HG03354 (cell line): ENCODE data around the gene TRAFD1.
"Not testable (repeated sequence)": the region's sequence is repeated elsewhere in the genome, so short reads cannot be mapped to it uniquely, and the experiment has no call there.

ENCODE experiments used
- ATAC-seq: cut with Tn5 transposase; IDR thresholded peaks from one replicate; pipeline ENCODE4 v1.9.1; 2021; ENCODE audit warnings: mild to moderate bottlenecking; ENCODE audit not compliant: unreplicated experiment, poor library complexity, severe bottlenecking

TRAFD1 gene

GRCh38 chr12:112153893-112154219, 28.5 kb downstream of the TRAFD1 start:
- ATAC-seq, result no peak

GRCh38 chr12:112158461-112159145, 33.2 kb downstream of the TRAFD1 start:
- not testable (repeated sequence) for ATAC-seq

- ATAC-seq, result no peak
Observed at GRCh38 chr12:112159146-112159541, 33.8 kb downstream of the TRAFD1 start.

- no peak for ATAC-seq
Observed at GRCh38 chr12:112160611-112161010, 35.3 kb downstream of the TRAFD1 start.

GRCh38 chr12:112161711-112162110, 36.4 kb downstream of the TRAFD1 start:
- no peak for ATAC-seq

- no peak for ATAC-seq
Observed at GRCh38 chr12:112162241-112162790, 37.0 kb downstream of the TRAFD1 start.

GRCh38 chr12:112163056-112163455, 37.7 kb downstream of the TRAFD1 start:
- ATAC-seq, result no peak

- no peak for ATAC-seq
Observed at GRCh38 chr12:112163471-112163991, 38.2 kb downstream of the TRAFD1 start.

GRCh38 chr12:112164011-112164660, 38.8 kb downstream of the TRAFD1 start:
- ATAC-seq, result no peak

GRCh38 chr12:112165624-112166023, 40.3 kb downstream of the TRAFD1 start:
- no peak for ATAC-seq

- ATAC-seq, result no peak
Observed at GRCh38 chr12:112166051-112167015, 41.0 kb downstream of the TRAFD1 start.

GRCh38 chr12:112167031-112167461, 41.7 kb downstream of the TRAFD1 start:
- ATAC-seq, result no peak

- ATAC-seq, result no peak
Observed at GRCh38 chr12:112167718-112168525, 42.6 kb downstream of the TRAFD1 start.

GRCh38 chr12:112168561-112168971, 43.2 kb downstream of the TRAFD1 start:
- no peak for ATAC-seq

- ATAC-seq, result no peak
Observed at GRCh38 chr12:112169161-112169872, 44.0 kb downstream of the TRAFD1 start.

- ATAC-seq, result no peak
Observed at GRCh38 chr12:112169966-112170365, 44.6 kb downstream of the TRAFD1 start.

GRCh38 chr12:112170376-112170775, 45.0 kb downstream of the TRAFD1 start:
- no peak for ATAC-seq

- ATAC-seq, result no peak
Observed at GRCh38 chr12:112170971-112171596, 45.7 kb downstream of the TRAFD1 start.
